MM.1S (cell line): ENCODE data around the gene CAMLG.

Experiments
- DNase-seq: peaks from one replicate; pipeline ENCODE4 v3.0.0-alpha.2; 2015
- H2AFZ ChIP-seq: fragments of 300-600 bp; sonication (generic); 2 replicates; pipeline ENCODE4 v1.6.0; 2016; ENCODE audit warnings: antibody characterized with exemption, low read length
- H3F3A ChIP-seq: fragments of 300-600 bp; sonication (generic); 2 replicates; pipeline ENCODE4 v1.6.1; 2016; ENCODE audit warnings: mild to moderate bottlenecking, antibody characterized with exemption, low read length, moderate library complexity, mixed read lengths; ENCODE audit not compliant: insufficient read depth
- H3K27ac ChIP-seq: fragments of 300-600 bp; sonication (generic); 2 replicates; pipeline ENCODE4 v1.5.1; 2016; ENCODE audit warnings: mild to moderate bottlenecking, low read length
- H3K27me3 ChIP-seq: fragments of 300-600 bp; sonication (generic); replicated peaks from 2 replicates; pipeline ENCODE4 v1.6.0; 2016; ENCODE audit warnings: low read length; ENCODE audit not compliant: insufficient read depth
- H3K36me3 ChIP-seq: fragments of 300-600 bp; sonication (generic); replicated peaks from 2 replicates; pipeline ENCODE4 v1.6.1; 2016; ENCODE audit warnings: mild to moderate bottlenecking, low read length, mixed read lengths; ENCODE audit not compliant: insufficient read depth
- H3K4me1 ChIP-seq: fragments of 300-600 bp; sonication (generic); 2 replicates; pipeline ENCODE4 v1.6.1; 2016; ENCODE audit warnings: low read length, mixed read lengths
- H3K4me2 ChIP-seq: fragments of 300-600 bp; sonication (generic); 2 replicates; pipeline ENCODE4 v1.6.0; 2016; ENCODE audit warnings: low read depth, low read length
- H3K4me3 ChIP-seq: fragments of 300-600 bp; sonication (generic); 2 replicates; pipeline ENCODE4 v1.5.1; 2016; ENCODE audit warnings: low read length, mixed read lengths
- H3K79me2 ChIP-seq: fragments of 300-600 bp; sonication (generic); 2 replicates; pipeline ENCODE4 v1.6.1; 2016; ENCODE audit warnings: mixed run types, low read length, mixed read lengths
- H3K9ac ChIP-seq: fragments of 300-600 bp; sonication (generic); 2 replicates; pipeline ENCODE4 v1.6.1; 2016; ENCODE audit warnings: low read length, mixed read lengths
- H3K9me2 ChIP-seq: fragments of 300-600 bp; sonication (generic); replicated peaks from 2 replicates; pipeline ENCODE4 v1.6.1; 2016; ENCODE audit warnings: mild to moderate bottlenecking, low read length, mixed read lengths; ENCODE audit not compliant: insufficient read depth
- H3K9me3 ChIP-seq: fragments of 300-600 bp; sonication (generic); replicated peaks from 2 replicates; pipeline ENCODE4 v1.6.1; 2016; ENCODE audit warnings: mild to moderate bottlenecking, low read length, mixed read lengths; ENCODE audit not compliant: insufficient read depth
- H4K20me1 ChIP-seq: fragments of 300-600 bp; sonication (generic); 2 replicates; pipeline ENCODE4 v1.6.1; 2016; ENCODE audit warnings: mild to moderate bottlenecking, low read length, moderate library complexity, mixed read lengths; ENCODE audit not compliant: insufficient read depth
- EZH2 ChIP-seq: fragments of 300-600 bp; sonication (generic); optimal IDR thresholded peaks from 2 replicates; pipeline ENCODE3; 2017; ENCODE audit warnings: low read depth, mild to moderate bottlenecking, antibody characterized with exemption, low read length, mixed read lengths
- EZH2phosphoT487 ChIP-seq: fragments of 300-600 bp; sonication (generic); IDR thresholded peaks from 2 replicates; pipeline ENCODE4 v1.6.1; 2018; ENCODE audit warnings: antibody characterized with exemption, low read length
- TF ChIP-seq, protein P1 (sequence below): fragments of 300-600 bp; sonication (generic); IDR thresholded peaks from 2 replicates; pipeline ENCODE4 v1.5.1; 2016; ENCODE audit warnings: antibody characterized with exemption, low read length, mixed read lengths

Gene CAMLG

DNA sequence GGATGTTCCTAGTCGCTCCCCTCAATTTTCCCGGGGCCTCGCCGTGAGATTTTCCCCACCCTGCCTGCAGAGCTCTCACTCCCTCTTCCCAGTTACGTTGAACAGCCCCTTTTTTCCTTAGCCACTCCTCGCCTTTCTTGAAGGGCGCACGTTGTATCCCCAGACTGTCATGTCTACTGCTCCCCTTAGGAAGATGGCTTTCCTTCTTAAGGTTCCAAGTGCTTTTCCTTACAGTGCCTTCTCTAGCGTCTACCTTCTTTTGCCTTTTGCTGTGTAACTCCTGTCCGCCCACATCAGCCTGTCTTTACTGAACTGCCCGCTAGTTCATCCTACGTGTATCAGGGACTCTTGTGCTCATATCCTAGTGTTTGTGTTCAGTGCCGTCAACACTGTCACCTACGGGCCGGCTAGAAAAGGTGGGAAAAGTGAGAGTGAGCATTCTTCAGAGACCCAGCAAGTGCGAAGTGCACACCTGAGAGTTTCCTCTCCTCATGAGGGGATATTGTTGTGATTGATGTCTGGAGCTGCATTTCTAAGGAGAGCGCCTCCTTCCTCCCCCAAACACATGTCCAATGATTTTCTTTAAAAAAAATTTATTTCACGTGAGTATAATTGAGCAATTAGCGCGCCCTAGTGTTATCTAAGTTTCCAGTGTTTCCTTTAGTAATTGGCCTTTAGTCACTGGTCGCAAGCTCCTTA is 764 bp downstream of the CAMLG start:
- DNase-seq = peak; percentile 56
- H3K4me1 ChIP-seq = peaks cover 10% of the 10 kb centered on the region; the same call in 1 of the 2 replicates
- H3K27ac ChIP-seq = peak overlapping the region; percentile 19; the same call in 1 of the 2 replicates

DNA sequence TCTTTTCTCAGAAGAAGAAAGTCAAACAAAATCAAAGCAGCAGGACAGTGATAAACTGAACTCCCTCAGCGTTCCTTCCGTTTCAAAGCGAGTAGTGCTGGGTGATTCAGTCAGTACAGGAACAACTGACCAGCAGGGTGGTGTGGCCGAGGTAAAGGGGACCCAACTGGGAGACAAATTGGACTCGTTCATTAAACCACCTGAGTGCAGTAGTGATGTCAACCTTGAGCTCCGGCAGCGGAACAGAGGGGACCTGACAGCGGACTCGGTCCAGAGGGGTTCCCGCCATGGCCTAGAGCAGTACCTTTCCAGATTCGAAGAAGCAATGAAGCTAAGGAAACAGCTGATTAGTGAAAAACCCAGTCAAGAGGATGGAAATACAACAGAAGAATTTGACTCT is 2.7 kb downstream of the CAMLG start:
- no peak overlapping the region for H3K4me3 ChIP-seq
- H3K4me2 ChIP-seq = no peak overlapping the region
- no peak overlapping the region for H3K9ac ChIP-seq
- H3K9me3 ChIP-seq = no peaks in the 10 kb centered on the region
- no peak overlapping the region for H2AFZ ChIP-seq
- H4K20me1 ChIP-seq = no peaks in the 10 kb centered on the region
- peaks cover 34% of the 10 kb centered on the region for H3K79me2 ChIP-seq
- H3K27me3 ChIP-seq = no peaks in the 10 kb centered on the region
- H3F3A ChIP-seq = peaks cover 10% of the 10 kb centered on the region; the same call in 1 of the 2 replicates
- DNase-seq = no peak
- no peaks in the 10 kb centered on the region for H3K36me3 ChIP-seq
- H3K27ac ChIP-seq = no peak overlapping the region
- no peaks in the 10 kb centered on the region for H3K9me2 ChIP-seq
- TF ChIP-seq EZH2phosphoT487 (no peak), EZH2 (no peak)
- TF ChIP-seq, protein P1, sequence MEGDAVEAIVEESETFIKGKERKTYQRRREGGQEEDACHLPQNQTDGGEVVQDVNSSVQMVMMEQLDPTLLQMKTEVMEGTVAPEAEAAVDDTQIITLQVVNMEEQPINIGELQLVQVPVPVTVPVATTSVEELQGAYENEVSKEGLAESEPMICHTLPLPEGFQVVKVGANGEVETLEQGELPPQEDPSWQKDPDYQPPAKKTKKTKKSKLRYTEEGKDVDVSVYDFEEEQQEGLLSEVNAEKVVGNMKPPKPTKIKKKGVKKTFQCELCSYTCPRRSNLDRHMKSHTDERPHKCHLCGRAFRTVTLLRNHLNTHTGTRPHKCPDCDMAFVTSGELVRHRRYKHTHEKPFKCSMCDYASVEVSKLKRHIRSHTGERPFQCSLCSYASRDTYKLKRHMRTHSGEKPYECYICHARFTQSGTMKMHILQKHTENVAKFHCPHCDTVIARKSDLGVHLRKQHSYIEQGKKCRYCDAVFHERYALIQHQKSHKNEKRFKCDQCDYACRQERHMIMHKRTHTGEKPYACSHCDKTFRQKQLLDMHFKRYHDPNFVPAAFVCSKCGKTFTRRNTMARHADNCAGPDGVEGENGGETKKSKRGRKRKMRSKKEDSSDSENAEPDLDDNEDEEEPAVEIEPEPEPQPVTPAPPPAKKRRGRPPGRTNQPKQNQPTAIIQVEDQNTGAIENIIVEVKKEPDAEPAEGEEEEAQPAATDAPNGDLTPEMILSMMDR = no peak
- H3K4me1 ChIP-seq = peaks cover 10% of the 10 kb centered on the region; the same call in 1 of the 2 replicates

More for the DNA sequence above, 764 bp downstream of the CAMLG start:
- Histone ChIP-seq H3F3A (peaks cover 10% of the 10 kb centered on the region; the same call in 1 of the 2 replicates), H3K36me3 (no peaks in the 10 kb centered on the region), H4K20me1 (no peaks in the 10 kb centered on the region), H3K9me2 (no peaks in the 10 kb centered on the region), H3K27me3 (no peaks in the 10 kb centered on the region), H3K9ac (peak overlapping the region; percentile 77), H3K4me3 (peak overlapping the region; percentile 98), H3K79me2 (peaks cover 34% of the 10 kb centered on the region), H2AFZ (peak overlapping the region; percentile 99), H3K9me3 (no peaks in the 10 kb centered on the region), H3K4me2 (peak overlapping the region; percentile 93)
- no peak for TF ChIP-seq EZH2phosphoT487
- TF ChIP-seq, protein P1 = peak; percentile 28

DNA sequence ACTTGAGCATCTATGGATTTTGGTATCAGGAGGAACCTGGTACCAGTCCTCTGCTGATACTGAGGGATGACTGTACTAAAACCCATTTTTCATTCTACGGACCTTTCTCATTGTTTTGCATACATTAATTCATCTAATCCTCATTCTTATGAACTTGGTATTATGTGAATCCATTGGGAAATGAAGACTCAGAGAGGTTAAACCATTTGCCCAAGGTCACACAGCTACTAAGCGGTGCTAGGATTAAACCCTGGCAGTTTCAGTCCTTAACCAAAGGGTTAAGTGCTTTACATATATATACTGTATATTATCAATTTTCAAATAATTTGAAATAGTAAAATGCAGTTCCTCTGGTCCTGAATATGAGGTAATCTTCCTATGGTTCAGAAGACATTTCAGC is 3.8 kb downstream of the CAMLG start:
- DNase-seq = no peak
- Histone ChIP-seq H4K20me1 (no peaks in the 10 kb centered on the region), H3K9me2 (no peaks in the 10 kb centered on the region), H3K36me3 (no peaks in the 10 kb centered on the region), H2AFZ (no peak overlapping the region), H3K4me1 (peaks cover 10% of the 10 kb centered on the region; the same call in 1 of the 2 replicates), H3K79me2 (peaks cover 34% of the 10 kb centered on the region), H3K27ac (no peak overlapping the region), H3K9me3 (no peaks in the 10 kb centered on the region), H3K4me3 (no peak overlapping the region), H3F3A (peaks cover 5% of the 10 kb centered on the region; the same call in 1 of the 2 replicates), H3K4me2 (no peak overlapping the region), H3K9ac (no peak overlapping the region), H3K27me3 (no peaks in the 10 kb centered on the region)
- TF ChIP-seq EZH2phosphoT487 = no peak
- TF ChIP-seq EZH2 = no peak
- TF ChIP-seq, protein P1 = no peak
